SJCRH30 (cell line): ENCODE results near the gene STIM2. TPM values are rescaled to one million over a fixed set of nuclear protein-coding genes. Genes with fewer than 3 reads are reported as not detected.
A peak's percentile ranks its signal among the peaks of the same experiment; 100 is the strongest.
"Not testable (repeated sequence)": the region's sequence is repeated elsewhere in the genome, so short reads cannot be mapped to it uniquely, and the experiment has no call there.

Experiments
- DNase-seq, 2 experiments: peaks; one replicate each; pipeline ENCODE4 v3.0.0-alpha.2; 2015 to 2020
- H3K27ac ChIP-seq: fragments of 250-450 bp; sonication (Bioruptor Pico); 2 replicates; pipeline ENCODE4 v1.5.1; 2020; ENCODE audit warnings: mild to moderate bottlenecking, moderate library complexity
- H3K27me3 ChIP-seq: fragments of 250-450 bp; sonication (Bioruptor Pico); 2 replicates; pipeline ENCODE4 v1.5.1; 2020; ENCODE audit warnings: mild to moderate bottlenecking, moderate library complexity
- H3K36me3 ChIP-seq: fragments of 250-450 bp; sonication (Bioruptor Pico); 2 replicates; pipeline ENCODE4 v1.5.1; 2020; ENCODE audit warnings: mild to moderate bottlenecking, moderate library complexity
- H3K4me1 ChIP-seq: fragments of 250-450 bp; sonication (Bioruptor Pico); 2 replicates; pipeline ENCODE4 v1.5.1; 2020; ENCODE audit warnings: mild to moderate bottlenecking, moderate library complexity
- H3K4me3 ChIP-seq: fragments of 250-450 bp; sonication (Bioruptor Pico); 2 replicates; pipeline ENCODE4 v1.5.1; 2020; ENCODE audit warnings: mild to moderate bottlenecking, moderate library complexity
- H3K9me3 ChIP-seq: fragments of 250-450 bp; sonication (Bioruptor Pico); replicated peaks from 2 replicates; pipeline ENCODE4 v1.5.1; 2020; ENCODE audit warnings: mild to moderate bottlenecking, moderate library complexity
- total RNA-seq: library from RNA; depleted of rRNA; stranded (reverse); fragments of >200 nt; shearing (Covaris generic); gene quantifications from 2 replicates; pipeline ENCODE4 v1.2.3, GENCODE V29; 2014

STIM2 gene
- total RNA-seq, 1 experiment from 2014 or later, result 33.7 TPM

DNA sequence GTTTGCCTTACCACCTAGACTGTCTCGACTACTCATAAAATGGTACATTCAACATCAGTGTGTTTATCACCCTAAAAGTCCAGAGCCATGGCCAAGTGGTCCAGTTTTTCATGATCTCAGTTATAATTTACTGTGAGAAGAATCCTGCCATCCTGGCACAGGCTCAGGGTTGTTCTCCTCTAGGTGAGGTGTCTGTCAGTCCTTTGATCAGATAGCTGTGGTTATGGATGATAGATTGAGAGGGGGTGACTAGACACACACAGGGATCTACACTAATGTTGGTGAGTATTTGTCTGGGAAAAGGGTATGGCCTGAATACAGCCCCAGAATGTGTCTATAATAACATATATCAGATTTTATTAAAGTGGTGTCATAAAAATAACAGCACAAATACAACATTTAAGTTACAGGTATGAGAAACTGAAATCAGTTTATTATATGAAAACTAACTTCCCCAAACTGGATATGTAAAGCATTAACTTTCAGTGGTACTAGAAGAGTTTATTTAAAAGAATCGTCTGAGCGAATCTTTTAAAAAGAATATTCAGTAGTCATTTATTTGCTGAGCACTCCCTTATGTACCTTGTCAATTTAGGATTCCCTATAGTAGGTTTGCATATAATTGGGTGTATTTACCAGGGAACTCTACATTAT is 93.3 kb downstream of the STIM2 start:
- Histone ChIP-seq H3K4me3 (no peak overlapping the region), H3K9me3 (0 out of 2 replicates have a peak, but pooled peaks cover 4% of the 10 kb centered on the region), H3K4me1 (no peaks in the 10 kb centered on the region; the same call in 1 of the 2 replicates), H3K27me3 (no peaks in the 10 kb centered on the region), H3K27ac (no peak overlapping the region), H3K36me3 (no peaks in the 10 kb centered on the region; the same call in 1 of the 2 replicates)
- no peak for DNase-seq

DNA sequence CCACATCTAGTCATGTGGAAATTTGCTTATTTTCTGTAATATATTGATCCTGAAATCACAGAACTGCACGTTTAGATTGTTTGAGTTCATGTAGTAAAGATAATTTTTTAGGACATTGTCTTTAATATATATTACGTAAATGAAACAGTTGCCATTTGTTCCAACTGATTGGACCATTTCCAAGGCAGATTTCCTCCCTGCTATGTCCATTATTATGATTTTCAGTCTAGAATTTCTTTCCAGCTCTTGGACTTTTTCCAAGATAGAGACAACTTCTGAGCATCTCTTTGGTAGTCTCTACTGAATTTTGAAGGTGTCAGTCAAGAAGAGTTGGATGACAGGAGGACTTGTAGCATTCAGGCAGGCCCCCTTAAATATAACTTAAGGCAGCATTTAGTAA is 94.6 kb downstream of the STIM2 start:
- Histone ChIP-seq H3K36me3 (no peaks in the 10 kb centered on the region; the same call in 1 of the 2 replicates), H3K27me3 (no peaks in the 10 kb centered on the region), H3K4me3 (no peak overlapping the region), H3K9me3 (0 out of 2 replicates have a peak, but pooled peaks cover 4% of the 10 kb centered on the region), H3K4me1 (no peaks in the 10 kb centered on the region; the same call in 1 of the 2 replicates), H3K27ac (no peak overlapping the region)
- DNase-seq, result peak in 1 of 2 experiments; percentile 42

DNA sequence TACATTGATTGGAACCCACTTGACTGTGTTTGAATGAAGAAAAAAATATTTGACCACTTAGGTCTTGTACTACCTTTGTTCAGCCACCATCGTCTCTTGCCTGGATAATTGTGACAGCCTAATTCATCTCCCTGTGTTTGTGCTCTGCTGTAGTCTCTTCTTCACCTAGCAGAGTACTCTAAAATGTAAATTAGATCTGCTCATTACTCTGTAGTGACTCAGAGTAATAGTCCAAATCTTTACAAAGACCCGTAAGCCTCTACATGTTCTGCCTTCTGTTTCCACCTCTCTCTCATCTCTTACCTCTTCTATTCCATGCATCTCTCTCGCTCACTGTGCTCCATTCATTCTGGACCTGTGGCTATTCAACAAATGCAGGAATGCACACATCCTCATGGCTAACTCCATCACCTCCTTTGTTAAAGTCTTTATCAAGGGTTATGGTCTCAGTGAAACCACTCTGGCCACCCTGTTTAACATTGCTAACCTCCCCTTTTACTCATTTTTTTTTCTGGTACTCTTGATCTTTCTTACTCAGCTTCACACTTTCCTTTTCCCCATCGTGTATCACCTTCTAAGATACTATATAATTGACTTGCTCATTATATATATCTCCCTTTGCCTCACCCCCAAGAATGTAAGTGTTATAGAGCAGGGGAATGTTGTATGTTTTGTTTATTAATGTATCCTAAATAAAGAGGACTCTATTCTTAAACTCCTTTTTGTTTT is 98.4 kb downstream of the STIM2 start:
- H3K36me3 ChIP-seq, result no peaks in the 10 kb centered on the region; the same call in none of the 2 replicates
- no peaks in the 10 kb centered on the region for H3K27me3 ChIP-seq
- H3K27ac ChIP-seq, result no peak overlapping the region
- H3K4me3 ChIP-seq, result no peak overlapping the region
- peaks cover 7% of the 10 kb centered on the region for H3K4me1 ChIP-seq
- no peaks in the 10 kb centered on the region for H3K9me3 ChIP-seq
- DNase-seq, result no peak

DNA sequence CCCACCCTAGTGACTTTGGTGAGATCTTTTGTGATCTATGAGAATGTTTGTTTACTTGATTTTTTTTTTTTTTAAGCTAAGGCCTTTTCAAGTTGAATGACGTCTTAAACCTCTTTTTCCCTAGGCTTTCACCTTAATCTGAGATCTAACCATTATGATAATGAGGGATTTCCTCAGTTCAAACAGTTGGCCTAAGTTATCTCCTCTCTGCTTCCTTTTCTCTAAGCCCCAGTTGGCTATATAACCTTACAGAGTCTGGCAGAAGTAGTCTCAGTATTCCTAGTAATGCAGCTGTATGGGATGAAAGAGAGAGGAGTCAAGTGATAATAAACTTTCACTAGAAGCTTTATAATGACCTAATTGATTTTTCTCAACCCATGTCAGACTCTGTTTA is 99.0 kb downstream of the STIM2 start:
- Histone ChIP-seq H3K4me3 (no peak overlapping the region), H3K36me3 (no peaks in the 10 kb centered on the region; the same call in none of the 2 replicates), H3K27ac (no peak overlapping the region), H3K9me3 (no peaks in the 10 kb centered on the region), H3K27me3 (no peaks in the 10 kb centered on the region), H3K4me1 (peaks cover 7% of the 10 kb centered on the region)
- DNase-seq, result peak in 1 of 2 experiments; percentile 19

DNA sequence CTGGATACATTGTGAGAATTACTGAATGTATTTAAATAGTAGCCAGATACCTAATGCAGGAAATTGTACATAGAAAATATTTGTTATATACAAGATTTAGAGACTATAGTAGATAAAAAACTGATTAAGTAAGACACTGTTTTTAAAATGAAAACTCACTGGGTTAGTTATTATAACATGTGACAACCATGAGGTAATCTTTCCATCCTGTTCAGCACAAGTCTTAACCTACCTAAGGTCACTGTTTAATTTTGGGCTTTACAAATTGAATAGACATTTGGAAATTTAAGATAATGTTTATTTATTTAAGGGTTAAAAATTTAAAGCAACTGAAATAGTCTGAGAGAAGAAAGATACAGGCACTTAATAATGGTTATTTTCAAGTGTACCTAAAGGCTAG is 102.1 kb downstream of the STIM2 start:
- peak in 1 of 2 experiments; percentile 22 for DNase-seq
- Histone ChIP-seq H3K4me3 (no peak overlapping the region), H3K4me1 (peaks cover 7% of the 10 kb centered on the region; the same call in 1 of the 2 replicates)

DNA sequence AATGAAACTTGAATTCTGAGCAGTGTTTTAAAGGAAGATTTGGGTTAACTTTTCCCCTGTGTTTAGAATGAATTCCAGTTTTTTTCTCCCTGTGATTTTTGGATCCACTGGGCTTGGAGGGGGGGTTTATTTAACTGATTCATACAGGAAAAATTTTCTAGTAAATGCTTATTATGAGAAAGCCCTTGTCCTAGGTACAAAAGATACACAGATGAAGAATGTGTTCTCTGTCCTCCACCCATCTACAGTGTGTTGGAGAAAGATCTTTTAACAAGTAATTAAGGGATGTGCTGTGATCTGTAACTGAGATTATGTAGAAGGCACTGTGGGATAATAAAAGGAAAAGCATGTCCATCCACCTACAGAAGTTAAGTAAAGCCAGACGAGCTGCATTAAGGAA is 103.9 kb downstream of the STIM2 start:
- no peaks in the 10 kb centered on the region for H3K27me3 ChIP-seq
- H3K36me3 ChIP-seq, result no peaks in the 10 kb centered on the region; the same call in 1 of the 2 replicates
- H3K27ac ChIP-seq, result no peak overlapping the region
- H3K4me3 ChIP-seq, result no peak overlapping the region
- peaks cover 7% of the 10 kb centered on the region; the same call in 1 of the 2 replicates for H3K4me1 ChIP-seq
- no peak for DNase-seq
- no peaks in the 10 kb centered on the region for H3K9me3 ChIP-seq

More for the DNA sequence above, 102.1 kb downstream of the STIM2 start:
- Histone ChIP-seq H3K27ac (no peak overlapping the region), H3K27me3 (no peaks in the 10 kb centered on the region), H3K9me3 (no peaks in the 10 kb centered on the region), H3K36me3 (no peaks in the 10 kb centered on the region; the same call in 1 of the 2 replicates)

DNA sequence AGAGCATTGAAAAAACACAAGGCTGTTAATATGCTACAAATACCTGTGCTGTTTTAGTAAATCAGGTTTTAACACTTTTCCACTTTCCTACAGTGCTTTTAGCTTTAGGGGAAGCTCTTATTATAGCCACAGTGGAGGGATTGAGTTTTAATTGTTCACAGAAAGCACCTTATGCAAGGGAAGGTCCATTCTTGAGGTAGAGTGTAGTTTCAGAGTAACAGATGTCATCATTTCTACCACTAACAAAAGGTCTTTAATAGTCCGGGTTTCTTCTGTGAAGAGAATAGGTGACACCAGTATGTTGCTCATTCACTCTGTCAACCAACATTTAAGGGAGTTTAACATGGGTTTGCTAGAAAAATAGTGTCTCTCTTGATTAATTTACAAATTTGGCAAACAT is 104.4 kb downstream of the STIM2 start:
- DNase-seq, result no peak
- no peaks in the 10 kb centered on the region for H3K9me3 ChIP-seq
- H3K4me1 ChIP-seq, result peaks cover 7% of the 10 kb centered on the region; the same call in 1 of the 2 replicates
- H3K27me3 ChIP-seq, result no peaks in the 10 kb centered on the region
- H3K4me3 ChIP-seq, result no peak overlapping the region
- H3K27ac ChIP-seq, result no peak overlapping the region
- no peaks in the 10 kb centered on the region; the same call in 1 of the 2 replicates for H3K36me3 ChIP-seq

DNA sequence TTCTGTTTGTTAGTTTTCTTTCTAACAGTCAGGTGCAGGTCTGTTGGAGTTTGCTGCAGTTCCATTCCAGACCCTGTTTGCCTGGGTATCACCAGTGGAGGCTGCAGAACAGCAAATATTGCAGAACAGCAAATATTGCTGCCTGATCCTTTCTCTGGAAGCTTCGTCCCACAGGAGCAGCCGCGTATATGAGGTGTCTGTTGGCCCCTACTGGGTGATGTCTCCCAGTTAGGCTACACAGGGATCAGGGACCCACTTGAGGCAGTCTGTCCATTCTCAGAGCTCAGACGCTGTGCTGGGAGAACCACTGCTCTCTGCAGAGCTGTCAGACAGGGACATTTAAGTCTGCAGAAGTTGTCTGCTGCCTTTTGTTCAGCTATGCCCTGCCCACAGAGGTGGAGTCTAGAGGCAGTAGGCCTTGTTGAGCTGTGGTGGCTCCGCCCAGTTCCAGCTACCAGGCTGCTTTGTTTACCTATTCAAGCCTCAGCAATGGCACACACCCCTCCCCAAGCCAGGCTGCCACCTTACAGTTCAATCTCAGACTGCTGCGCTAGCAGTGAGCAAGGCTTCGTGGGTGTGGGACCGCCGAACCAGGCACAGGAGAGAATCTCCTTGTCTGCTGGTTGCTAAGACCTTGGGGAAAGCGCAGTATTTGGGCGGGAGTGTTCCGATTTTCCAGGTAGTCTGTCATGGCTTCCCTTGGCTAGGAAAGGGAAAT is 115.0 kb downstream of the STIM2 start:
- not testable (repeated sequence) for H3K4me3 ChIP-seq, H3K27ac ChIP-seq, H3K36me3 ChIP-seq, DNase-seq, H3K27me3 ChIP-seq, H3K4me1 ChIP-seq, H3K9me3 ChIP-seq

DNA sequence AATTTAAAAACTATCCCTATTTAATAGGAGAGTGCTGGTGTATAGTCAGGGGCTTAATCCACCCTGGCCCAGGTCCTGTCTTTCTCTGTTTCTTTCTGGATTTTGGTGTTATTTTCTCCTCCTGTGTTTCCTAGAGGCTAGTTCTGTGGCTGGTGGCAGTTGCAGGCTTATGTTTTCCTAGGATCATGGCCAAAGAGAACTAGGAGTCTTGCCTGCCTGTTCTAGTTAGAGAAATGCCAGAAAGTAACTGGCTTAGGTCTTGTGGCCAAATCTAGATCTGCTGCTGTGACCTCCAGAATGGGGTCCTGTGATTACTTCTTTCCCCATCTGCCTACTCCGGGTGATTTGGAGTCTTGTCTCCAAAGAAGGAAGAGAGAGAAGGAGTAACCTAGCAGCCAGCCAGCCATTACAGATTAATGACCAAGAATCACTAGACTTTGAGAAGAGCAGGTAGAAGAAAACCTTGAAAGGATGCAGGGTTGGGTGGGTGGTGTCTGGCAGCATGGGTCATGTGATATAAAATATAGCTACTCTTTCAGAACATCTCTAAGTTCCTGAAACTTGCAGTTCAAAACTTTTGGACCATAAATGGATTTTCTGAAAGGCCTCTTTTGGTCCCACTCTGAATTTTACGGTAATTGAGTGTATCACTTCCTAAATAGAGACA is 117.9 kb downstream of the STIM2 start:
- H3K36me3 ChIP-seq, result no peaks in the 10 kb centered on the region
- no peak for DNase-seq
- H3K27ac ChIP-seq, result no peak overlapping the region
- H3K4me1 ChIP-seq, result no peaks in the 10 kb centered on the region
- peaks cover 3% of the 10 kb centered on the region; the same call in 1 of the 2 replicates for H3K9me3 ChIP-seq
- H3K4me3 ChIP-seq, result no peak overlapping the region
- H3K27me3 ChIP-seq, result no peaks in the 10 kb centered on the region

DNA sequence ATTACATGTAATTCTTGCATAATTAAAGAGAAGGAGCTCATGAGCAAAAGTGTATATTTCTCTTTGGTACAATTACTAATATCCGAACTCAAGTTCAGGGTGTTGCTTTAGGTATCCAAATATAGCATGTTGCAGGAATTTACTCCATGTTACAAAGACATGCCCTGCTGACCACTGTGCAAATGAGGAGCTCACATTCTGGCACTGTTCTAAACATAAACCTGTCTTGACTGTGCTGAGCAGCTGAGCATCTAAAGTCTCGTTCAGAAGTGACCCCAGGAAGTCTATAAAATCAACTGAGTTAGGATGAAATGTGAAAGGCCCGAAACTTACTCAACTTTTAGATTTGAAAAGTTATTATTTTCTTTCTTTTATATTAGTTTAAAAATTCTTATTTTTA is 124.3 kb downstream of the STIM2 start:
- H3K9me3 ChIP-seq, result no peaks in the 10 kb centered on the region
- DNase-seq, result peak; percentile 51 to 72
- H3K27ac ChIP-seq, result no peak overlapping the region
- no peaks in the 10 kb centered on the region for H3K36me3 ChIP-seq
- no peak overlapping the region for H3K4me3 ChIP-seq
- H3K27me3 ChIP-seq, result no peaks in the 10 kb centered on the region
- peaks cover 17% of the 10 kb centered on the region for H3K4me1 ChIP-seq

DNA sequence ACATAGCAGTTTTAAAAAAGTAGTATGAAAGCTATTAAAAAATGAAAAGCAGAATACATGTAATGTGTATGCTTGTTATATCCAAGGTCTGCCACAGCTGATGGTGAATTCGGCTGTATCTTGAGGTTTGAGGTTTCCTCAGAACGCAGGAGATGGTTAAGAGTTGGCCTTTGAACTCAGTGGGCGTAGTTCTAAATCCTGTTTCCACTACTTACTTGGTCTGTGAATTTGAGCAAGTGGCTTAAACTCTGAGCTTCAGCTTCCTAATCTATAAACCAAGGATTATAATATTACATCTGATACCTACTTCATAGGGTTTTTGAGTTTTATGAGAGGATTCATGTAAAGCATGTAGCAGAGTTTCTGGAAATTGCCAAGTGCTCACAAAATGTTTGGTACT is 125.2 kb downstream of the STIM2 start:
- Histone ChIP-seq H3K4me1 (peaks cover 17% of the 10 kb centered on the region), H3K9me3 (no peaks in the 10 kb centered on the region), H3K27ac (no peak overlapping the region), H3K27me3 (no peaks in the 10 kb centered on the region), H3K4me3 (no peak overlapping the region), H3K36me3 (no peaks in the 10 kb centered on the region)
- peak; percentile 18 to 60 for DNase-seq

DNA sequence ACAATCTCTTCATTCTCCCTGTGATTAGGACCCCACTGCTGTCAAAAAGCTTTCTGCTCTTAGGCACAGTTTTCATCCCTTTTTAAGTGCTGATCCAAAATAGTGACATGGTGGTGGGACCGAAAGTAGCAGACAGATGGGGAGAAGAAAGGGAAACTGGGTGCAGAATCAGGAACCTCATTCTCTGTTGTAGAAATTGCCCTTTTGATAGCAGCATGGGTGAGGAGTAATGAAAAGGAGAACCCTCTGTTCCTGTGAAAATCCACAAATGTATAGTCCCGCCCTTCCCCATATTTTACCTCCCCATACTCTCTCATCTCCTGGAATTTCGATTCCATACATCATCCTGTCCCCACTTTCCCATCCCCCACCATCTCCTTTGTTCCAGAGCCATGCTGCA is 126.5 kb downstream of the STIM2 start:
- no peak for DNase-seq
- Histone ChIP-seq H3K4me1 (peaks cover 17% of the 10 kb centered on the region), H3K4me3 (no peak overlapping the region), H3K36me3 (no peaks in the 10 kb centered on the region), H3K9me3 (no peaks in the 10 kb centered on the region), H3K27ac (no peak overlapping the region), H3K27me3 (no peaks in the 10 kb centered on the region)

DNA sequence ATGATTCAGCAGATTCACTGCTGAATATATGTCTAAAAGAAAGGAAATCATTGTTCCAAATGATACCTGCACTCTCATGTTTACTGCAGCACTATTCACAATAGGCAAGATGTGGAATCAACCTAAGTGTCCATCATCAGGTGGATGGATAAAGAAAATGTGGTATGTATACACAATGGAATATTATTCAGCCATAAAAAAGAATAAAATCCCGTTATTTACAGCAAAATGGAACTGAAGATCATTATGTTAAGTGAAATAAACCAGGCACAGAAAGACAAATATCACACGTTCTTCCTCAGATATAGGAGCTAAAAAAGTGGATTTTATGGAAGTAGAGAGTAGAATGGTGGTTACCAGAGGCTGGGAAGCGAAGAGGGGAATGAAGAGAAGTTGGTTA is 130.4 kb downstream of the STIM2 start:
- no peak for DNase-seq
- Histone ChIP-seq H3K36me3 (no peaks in the 10 kb centered on the region), H3K4me1 (peaks cover 11% of the 10 kb centered on the region), H3K4me3 (no peak overlapping the region), H3K27ac (no peak overlapping the region), H3K9me3 (no peaks in the 10 kb centered on the region), H3K27me3 (no peaks in the 10 kb centered on the region)

DNA sequence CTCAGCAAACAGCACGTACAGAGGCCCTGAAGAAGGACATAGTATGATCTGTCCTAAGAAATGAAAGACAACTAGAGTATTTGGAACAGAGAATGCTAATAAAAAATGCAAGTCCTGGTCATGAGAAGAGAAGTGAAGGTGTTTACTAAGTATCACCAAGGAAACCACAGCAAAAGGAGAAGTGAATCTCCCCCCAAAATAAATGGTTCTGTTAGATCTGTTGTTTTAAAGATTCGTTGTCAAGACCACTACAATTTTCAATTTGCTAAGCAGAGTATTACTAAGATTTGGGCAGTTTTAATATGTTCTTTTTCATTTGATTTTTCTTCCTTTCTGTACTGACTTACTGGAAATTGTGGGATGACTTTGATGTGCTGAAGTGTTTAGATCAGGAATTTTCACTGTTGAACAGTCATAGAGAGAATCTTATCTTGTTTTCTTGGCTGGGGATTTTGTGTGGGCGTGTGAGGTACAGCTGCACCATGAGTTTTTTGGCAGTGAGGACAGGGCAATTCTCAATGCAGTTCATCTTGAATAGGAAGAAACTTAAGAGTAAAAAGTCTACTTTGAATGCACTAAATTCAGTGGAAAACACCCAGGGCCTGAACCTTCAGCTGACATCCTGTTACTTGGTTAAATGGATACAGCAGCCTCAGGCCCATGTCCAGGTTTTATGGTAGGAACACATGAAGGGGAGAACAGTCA is 132.2 kb downstream of the STIM2 start:
- Histone ChIP-seq H3K36me3 (no peaks in the 10 kb centered on the region), H3K27me3 (no peaks in the 10 kb centered on the region), H3K9me3 (no peaks in the 10 kb centered on the region), H3K27ac (no peak overlapping the region), H3K4me1 (peaks cover 5% of the 10 kb centered on the region; the same call in 1 of the 2 replicates), H3K4me3 (no peak overlapping the region)
- DNase-seq, result peak; percentile 38 to 67
